ENCODE measurements around the gene HEATR9. TPM values are rescaled to one million over a fixed set of nuclear protein-coding genes. Genes with fewer than 3 reads are reported as not detected.

Gene HEATR9
- polyA plus RNA-seq, 4 donors, result 0.06 to 0.10 TPM; not detected in 2

- DNase-seq (ENCODE audit: low read depth in 4 of 4, low spot score in 3 of 4), result no peak
These were observed 27.2 kb upstream of the HEATR9 start for GRCh38 chr17:35895636-35896587.

DNA sequence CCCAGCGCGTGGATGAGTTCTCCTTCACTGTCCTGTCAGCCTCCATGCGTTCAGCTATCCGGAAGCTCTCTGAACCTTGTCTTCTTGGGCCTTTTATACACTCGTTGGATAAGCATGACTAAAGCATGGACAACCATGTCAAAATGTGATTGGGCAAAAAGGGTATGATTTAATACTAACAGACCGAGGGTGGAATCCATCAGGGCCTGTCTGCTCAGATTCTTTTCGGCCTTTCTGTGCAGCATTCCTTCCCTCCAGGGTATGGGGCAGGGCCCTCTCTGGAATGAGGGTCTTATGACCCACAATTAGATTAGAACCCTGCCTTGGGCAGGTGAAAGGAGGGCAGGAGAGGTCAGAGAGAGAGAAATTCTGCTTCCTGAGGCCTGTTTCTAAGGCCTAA is 25.5 kb upstream of the HEATR9 start:
- DNase-seq (ENCODE audit: low read depth in 4 of 4, low spot score in 3 of 4), result no peak

GRCh38 chr17:35893751-35894150 is 25.1 kb upstream of the HEATR9 start:
- no peak for DNase-seq (ENCODE audit: low read depth in 4 of 4, low spot score in 3 of 4)

GRCh38 chr17:35892091-35893035 is 23.7 kb upstream of the HEATR9 start:
- DNase-seq (ENCODE audit: low read depth in 4 of 4, low spot score in 3 of 4), result no peak

- no peak for DNase-seq (ENCODE audit: low read depth in 4 of 4, low spot score in 3 of 4)
These were observed 22.6 kb upstream of the HEATR9 start for GRCh38 chr17:35891269-35891668.

GRCh38 chr17:35890774-35891155 is 22.1 kb upstream of the HEATR9 start:
- DNase-seq (ENCODE audit: low read depth in 4 of 4, low spot score in 3 of 4), result no peak

- DNase-seq (ENCODE audit: low read depth in 4 of 4, low spot score in 3 of 4), result peak; percentile 31 to 63 (median 54)
These were observed 21.4 kb upstream of the HEATR9 start for GRCh38 chr17:35889818-35890773.

- no peak for DNase-seq (ENCODE audit: low read depth in 4 of 4, low spot score in 3 of 4)
These were observed 20.6 kb upstream of the HEATR9 start for GRCh38 chr17:35889241-35889640.

- no peak for DNase-seq (ENCODE audit: low read depth in 4 of 4, low spot score in 3 of 4)
These were observed 11.3 kb upstream of the HEATR9 start, which contains the start of gene CCL5 for GRCh38 chr17:35879773-35880654. CCL5 (minus strand) TSS chr17:35880360.

- no peak for DNase-seq (ENCODE audit: low read depth in 4 of 4, low spot score in 3 of 4)
These were observed 9.7 kb upstream of the HEATR9 start for GRCh38 chr17:35878361-35878760.

DNA sequence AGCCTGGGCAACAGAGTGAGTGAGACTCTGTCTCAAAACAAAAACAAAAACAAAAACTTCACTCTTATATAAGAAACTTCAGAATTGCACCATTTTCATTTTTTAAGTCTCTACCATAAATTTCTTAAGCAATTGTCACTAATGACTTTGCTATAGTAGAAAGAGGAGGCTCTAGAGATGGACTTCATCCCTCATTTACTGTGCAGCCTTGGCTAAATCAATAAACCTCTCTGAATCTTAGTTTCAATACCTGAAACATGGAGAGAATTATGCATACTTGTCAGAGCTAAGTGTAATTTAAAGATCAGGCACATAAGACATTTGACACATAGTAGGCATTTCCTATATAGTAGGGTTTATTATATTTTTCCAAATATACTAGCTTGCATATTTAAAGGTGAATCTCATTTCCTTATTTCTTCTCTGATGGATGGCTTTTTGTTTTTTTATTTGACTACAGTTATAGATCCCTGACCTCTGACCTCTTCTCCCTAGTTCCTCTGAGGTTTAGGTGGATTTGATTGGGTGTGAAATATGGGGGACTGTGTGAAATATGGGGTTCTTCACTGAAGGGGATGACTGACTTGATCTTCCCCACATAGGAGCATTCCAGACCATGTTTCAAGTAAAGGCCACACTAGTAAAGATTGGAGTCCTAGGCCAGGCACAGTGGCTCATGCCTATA is 8.8 kb upstream of the HEATR9 start:
- no peak for DNase-seq (ENCODE audit: low read depth in 4 of 4, low spot score in 3 of 4)

GRCh38 chr17:35876534-35876933 is 7.8 kb upstream of the HEATR9 start:
- no peak for DNase-seq (ENCODE audit: low read depth in 4 of 4, low spot score in 3 of 4)

GRCh38 chr17:35875800-35876139 is 7.1 kb upstream of the HEATR9 start:
- DNase-seq (ENCODE audit: low read depth in 4 of 4, low spot score in 3 of 4), result no peak

DNA sequence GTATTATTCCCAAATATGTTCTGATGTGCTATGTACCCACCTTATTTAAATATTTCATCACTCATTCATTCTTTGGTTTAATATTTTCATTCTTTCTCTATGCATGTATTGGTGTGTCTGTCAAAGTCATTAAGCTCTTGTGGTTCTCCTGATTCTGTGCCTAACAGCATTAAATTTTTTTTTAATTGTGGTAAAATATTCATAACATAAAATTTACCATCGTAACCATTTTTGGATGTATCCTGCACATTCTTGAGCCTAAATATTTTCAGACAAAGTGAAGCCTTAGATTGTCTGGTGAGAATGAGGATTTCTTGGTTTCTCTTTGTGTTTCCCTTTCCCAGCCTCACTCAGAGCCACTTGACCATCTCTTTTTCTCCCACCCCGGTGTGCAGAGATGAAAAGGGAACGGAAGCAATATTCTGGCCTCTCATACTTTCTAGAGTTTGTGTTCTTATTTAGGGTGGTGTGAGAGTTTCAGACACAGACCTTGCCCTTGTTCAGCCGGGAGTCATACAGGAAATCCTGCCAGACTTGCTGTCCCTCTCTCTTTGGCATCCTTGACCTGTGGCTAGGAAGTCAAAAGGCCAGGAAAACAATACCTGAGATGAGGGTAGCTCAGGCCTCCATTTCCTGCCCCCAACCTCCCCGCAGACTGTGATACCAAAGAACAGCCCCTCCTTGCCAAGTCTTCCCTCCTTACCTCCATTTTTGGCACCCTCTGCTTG is 6.5 kb upstream of the HEATR9 start:
- DNase-seq (ENCODE audit: low read depth in 4 of 4, low spot score in 3 of 4), result no peak

GRCh38 chr17:35872196-35872980 is 3.7 kb upstream of the HEATR9 start:
- DNase-seq (ENCODE audit: low read depth in 4 of 4, low spot score in 3 of 4), result no peak

- DNase-seq (ENCODE audit: low read depth in 4 of 4, low spot score in 3 of 4), result no peak
These were observed 2.5 kb upstream of the HEATR9 start for GRCh38 chr17:35870906-35871819.

Data from right renal pelvis (tissue), 4 donors.